Stomach smooth muscle (tissue), 2 donors: ENCODE results near the gene DOCK3.
"Not testable (repeated sequence)": the region's sequence is repeated elsewhere in the genome, so short reads cannot be mapped to it uniquely, and the experiment has no call there.

ENCODE experiments used
- H3K27ac ChIP-seq: one replicate; pipeline ENCODE4 v1.7.0; 2013; ENCODE audit warnings: mild to moderate bottlenecking, low read length, inconsistent platforms
- H3K27me3 ChIP-seq, 2 donors: one replicate each; pipeline ENCODE4 v1.7.0; 2013; ENCODE audit warnings: low read length in 2 of 2; ENCODE audit not compliant: insufficient read depth in 2 of 2, control insufficient read depth in 1 of 2
- H3K36me3 ChIP-seq, 2 donors: one replicate each; pipeline ENCODE4 v1.7.0; 2013; ENCODE audit warnings: low read length in 2 of 2; ENCODE audit not compliant: control insufficient read depth in 2 of 2, insufficient read depth in 2 of 2
- H3K4me1 ChIP-seq: one replicate; pipeline ENCODE4 v1.7.0; 2013; ENCODE audit warnings: low read length; ENCODE audit not compliant: control insufficient read depth, insufficient read depth
- H3K4me3 ChIP-seq, 2 donors: one replicate each; pipeline ENCODE4 v1.7.0; 2013; ENCODE audit warnings: low read length in 2 of 2
- H3K9ac ChIP-seq, 2 donors: one replicate each; pipeline ENCODE4 v1.7.0; 2013; ENCODE audit warnings: low read length in 2 of 2, mild to moderate bottlenecking in 1 of 2
- H3K9me3 ChIP-seq, 2 donors: one replicate each; pipeline ENCODE4 v1.7.0; 2013; ENCODE audit warnings: low read length in 2 of 2; ENCODE audit not compliant: control insufficient read depth in 2 of 2
- donor health status: healthy.
- donor health status: Pancreatic carcinoma.

DOCK3 gene

DNA sequence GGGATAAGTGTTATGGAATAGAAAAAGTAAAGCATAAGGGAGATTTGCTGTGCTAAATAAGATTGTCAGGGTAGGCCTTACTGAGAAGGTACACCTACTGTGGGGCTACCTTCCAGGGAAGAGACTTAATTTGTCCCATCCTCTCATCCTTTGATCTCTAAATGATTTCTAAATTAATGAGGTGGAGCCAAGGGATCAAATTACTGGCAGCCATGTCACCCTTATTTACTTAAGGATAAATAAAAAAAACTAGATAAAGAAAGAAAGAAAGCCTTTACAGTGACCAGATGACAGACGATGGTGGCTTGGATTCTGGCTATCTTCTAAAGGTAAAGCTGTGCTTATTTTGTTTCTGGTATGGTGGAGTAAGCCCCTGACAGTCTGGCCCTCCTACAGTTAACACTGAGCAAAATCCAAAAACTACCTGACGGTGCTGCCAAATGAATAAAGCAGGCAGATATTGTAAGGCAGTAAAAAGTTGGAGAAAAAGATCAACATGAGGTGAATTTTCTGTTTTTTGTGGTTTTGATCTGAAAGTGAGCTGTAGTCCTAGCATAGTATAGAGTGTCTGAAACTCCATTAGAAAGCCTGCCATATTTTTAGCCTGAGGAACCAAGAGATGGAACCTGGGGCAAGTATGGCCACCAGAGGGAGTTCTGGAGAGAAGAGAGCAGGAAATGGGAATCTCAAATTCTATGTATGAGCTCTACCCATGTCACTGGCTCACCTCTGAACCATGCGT lies 425.2 kb downstream of the DOCK3 start:
- no peaks in the 10 kb centered on the region for H3K9me3 ChIP-seq

DNA sequence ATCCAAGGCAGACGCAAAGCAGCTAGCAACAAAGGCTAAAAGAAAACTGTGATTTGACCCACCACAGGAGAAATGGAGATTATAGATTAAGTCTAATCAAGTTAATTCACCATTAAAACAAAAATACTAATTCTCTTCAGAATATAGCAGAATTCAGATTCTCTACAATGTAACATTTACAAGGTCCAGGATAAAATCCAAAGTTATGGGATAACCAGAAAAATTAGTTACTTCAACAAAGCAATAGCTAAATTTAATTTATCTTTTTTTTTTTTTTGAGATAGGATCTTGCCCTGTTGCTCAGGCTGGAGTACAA lies 425.8 kb downstream of the DOCK3 start:
- Histone ChIP-seq H3K4me3 (no peak overlapping the region), H3K9ac (no peak overlapping the region), H3K9me3 (no peaks in the 10 kb centered on the region), H3K36me3 (no peaks in the 10 kb centered on the region), H3K27ac (no peak overlapping the region), H3K4me1 (no peaks in the 10 kb centered on the region), H3K27me3 (no peaks in the 10 kb centered on the region)

More for the DNA sequence above, 425.2 kb downstream of the DOCK3 start:
- no peak overlapping the region for H3K4me3 ChIP-seq
- H3K9ac ChIP-seq: no peak overlapping the region
- H3K27me3 ChIP-seq: no peaks in the 10 kb centered on the region
- H3K4me1 ChIP-seq: no peaks in the 10 kb centered on the region
- H3K27ac ChIP-seq: no peak overlapping the region
- no peaks in the 10 kb centered on the region for H3K36me3 ChIP-seq

DNA sequence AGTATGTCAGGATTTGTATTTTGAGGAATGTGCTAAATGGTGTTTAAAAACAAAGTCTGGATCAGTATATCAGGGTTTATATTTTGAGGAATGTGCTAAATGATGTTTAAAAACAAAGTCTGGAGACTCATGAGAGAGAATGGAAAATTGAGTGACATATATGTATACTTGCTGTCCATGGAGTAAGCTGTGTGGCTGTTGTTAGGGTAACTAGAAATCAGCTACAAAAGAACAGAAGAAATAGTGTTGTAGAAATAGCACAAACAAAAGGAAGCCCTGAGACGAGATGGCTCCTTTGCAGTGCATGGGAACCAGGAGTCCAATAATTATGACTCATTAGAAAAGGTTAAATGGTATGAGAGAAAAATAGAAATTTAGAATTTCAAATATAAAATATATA lies 427.7 kb downstream of the DOCK3 start:
- Histone ChIP-seq H3K27me3 (no peaks in the 10 kb centered on the region), H3K9me3 (no peaks in the 10 kb centered on the region), H3K4me3 (no peak overlapping the region), H3K9ac (no peak overlapping the region), H3K4me1 (no peaks in the 10 kb centered on the region), H3K27ac (no peak overlapping the region), H3K36me3 (no peaks in the 10 kb centered on the region)

DNA sequence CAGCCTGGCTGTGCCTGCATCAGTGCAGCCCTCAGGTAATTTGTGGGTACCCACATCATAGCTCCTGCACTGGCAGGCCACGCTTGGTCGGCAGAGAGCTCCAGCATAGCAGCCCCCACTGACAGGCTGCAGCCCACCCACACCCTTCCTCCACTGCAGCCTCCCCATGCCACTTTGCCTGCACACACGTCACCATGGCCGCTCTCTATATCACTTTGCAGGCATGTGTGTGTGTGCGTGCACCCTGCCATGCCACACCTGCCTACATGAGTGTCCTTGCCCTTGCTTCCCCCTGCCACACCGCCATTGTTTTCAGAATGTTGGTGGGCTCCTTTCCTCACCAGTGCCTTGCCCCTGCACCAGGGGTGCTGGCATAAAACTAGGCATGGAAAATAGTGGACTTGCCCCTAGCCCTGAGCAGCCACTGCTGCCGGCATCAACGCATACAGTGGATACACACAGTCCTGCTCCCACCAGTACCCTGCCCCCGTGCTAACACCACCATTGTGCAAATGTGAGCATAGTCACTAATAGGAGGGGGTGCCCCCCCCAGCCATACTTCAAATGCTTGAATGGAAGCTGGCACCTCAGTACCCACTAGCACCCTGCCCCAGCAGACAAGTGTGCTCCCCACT lies 431.6 kb downstream of the DOCK3 start:
- Histone ChIP-seq H3K4me3 (no peak overlapping the region), H3K4me1 (no peaks in the 10 kb centered on the region), H3K36me3 (no peaks in the 10 kb centered on the region), H3K9me3 (no peaks in the 10 kb centered on the region), H3K9ac (no peak overlapping the region), H3K27me3 (no peaks in the 10 kb centered on the region), H3K27ac (no peak overlapping the region)

DNA sequence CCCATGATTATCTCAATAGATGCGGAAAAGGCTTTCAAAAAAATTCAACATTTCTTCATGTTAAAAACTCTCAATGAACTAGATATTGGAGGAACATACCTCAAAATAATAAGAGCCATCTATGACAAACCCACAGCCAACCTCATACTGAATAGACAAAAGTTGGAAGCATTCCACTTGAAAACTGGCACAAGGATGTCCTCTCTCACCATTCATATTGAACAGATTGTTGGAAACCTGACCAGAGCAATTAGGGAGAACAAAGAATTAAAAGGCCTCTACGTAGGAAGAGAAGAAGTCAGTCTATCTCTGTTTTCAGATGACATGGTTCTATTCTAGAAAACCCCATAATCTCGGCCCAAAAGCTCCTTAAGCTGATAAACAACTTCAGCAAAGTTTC lies 435.9 kb downstream of the DOCK3 start:
- Histone ChIP-seq H3K27ac (no peak overlapping the region), H3K9me3 (no peaks in the 10 kb centered on the region), H3K4me3 (no peak overlapping the region), H3K9ac (no peak overlapping the region), H3K4me1 (no peaks in the 10 kb centered on the region), H3K36me3 (no peaks in the 10 kb centered on the region), H3K27me3 (no peaks in the 10 kb centered on the region)

DNA sequence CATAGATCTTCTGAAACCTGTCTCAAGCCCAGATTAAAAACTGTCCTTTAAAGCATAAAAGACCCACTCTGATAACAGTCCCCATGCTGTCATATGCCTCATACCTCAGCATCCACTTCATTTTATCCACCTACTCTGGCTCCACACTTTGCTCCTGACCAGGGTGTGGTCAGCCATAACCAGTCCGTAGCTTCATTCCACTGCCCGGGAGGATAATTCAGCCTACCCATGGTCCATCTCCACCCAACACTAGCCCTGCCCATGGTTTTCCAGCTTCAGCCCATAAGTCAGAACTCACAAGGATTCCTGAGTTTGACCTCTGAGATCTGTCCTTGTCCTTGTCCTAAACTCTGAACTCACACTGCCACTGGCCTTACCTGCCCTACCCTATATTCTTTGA lies 448.2 kb downstream of the DOCK3 start:
- no peak overlapping the region for H3K27ac ChIP-seq
- no peak overlapping the region for H3K9ac ChIP-seq
- H3K27me3 ChIP-seq: no peaks in the 10 kb centered on the region
- H3K4me1 ChIP-seq: no peaks in the 10 kb centered on the region
- H3K9me3 ChIP-seq: no peaks in the 10 kb centered on the region
- no peak overlapping the region for H3K4me3 ChIP-seq
- H3K36me3 ChIP-seq: no peaks in the 10 kb centered on the region

DNA sequence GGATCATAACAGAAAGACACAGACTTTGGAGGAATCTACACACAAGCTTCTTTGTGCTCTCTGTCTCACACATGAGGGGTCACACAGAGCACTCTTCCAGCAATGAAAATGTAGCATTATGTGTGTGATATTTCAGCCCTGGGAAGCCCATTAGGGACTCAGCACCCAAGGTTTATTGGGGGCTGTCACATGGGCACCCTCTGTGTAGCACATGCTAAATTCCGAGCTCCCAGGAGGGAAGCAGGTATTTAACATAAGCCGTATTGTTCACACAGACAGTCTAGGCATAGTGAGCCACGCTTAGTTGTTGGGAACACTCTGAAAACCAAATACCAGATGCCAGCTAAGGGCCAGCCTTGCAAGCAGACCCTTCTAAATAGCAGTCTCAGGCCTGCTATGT lies 448.8 kb downstream of the DOCK3 start:
- H3K4me1 ChIP-seq: no peaks in the 10 kb centered on the region
- no peak overlapping the region for H3K9ac ChIP-seq
- H3K9me3 ChIP-seq: no peaks in the 10 kb centered on the region
- no peak overlapping the region for H3K4me3 ChIP-seq
- no peak overlapping the region for H3K27ac ChIP-seq
- H3K27me3 ChIP-seq: no peaks in the 10 kb centered on the region
- no peaks in the 10 kb centered on the region for H3K36me3 ChIP-seq

DNA sequence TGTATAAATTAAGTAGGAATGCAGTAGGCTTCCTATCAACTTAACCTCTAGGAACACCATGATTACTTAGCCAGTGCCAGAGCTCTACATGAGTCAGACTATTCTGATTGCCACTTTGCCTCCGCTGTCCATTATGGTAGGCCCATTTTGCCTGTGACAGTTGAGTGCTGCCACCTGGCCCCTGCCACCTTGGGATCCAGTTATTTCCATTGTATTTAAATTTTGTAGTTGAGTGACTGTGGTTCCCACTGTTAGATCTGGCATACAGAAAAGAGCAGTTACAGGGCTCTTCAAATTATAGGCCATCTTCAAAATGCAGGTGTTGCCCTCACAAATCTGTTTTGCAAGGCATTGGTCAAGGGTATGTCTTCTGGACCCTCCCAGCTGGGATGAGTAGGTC lies 456.9 kb downstream of the DOCK3 start:
- H3K4me1 ChIP-seq, H3K4me3 ChIP-seq, H3K27ac ChIP-seq, H3K36me3 ChIP-seq, H3K27me3 ChIP-seq, H3K9ac ChIP-seq: not testable (repeated sequence)
- peaks cover 5 to 16% of the 10 kb centered on the region in 2 donors for H3K9me3 ChIP-seq

DNA sequence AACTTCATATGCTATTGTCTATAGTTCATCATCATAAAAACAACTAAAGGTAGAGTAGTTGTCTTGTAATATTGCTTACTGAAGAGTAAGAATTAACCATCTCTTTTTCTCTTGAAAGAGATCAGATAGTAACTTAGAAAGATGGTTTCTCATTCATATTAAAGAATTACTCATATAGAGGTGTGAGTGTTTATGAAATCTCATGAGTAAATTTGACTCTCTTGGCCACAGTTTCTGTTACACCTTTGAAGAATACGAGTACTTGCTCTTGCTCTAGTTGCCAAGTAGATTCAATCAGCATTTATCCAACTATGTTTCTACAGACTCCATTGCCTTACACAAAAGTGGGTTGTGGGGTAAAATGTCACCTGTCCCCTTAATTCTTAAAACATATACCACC lies 463.0 kb downstream of the DOCK3 start:
- Histone ChIP-seq H3K9me3 (peaks cover 0 to 2% of the 10 kb centered on the region in 2 donors), H3K4me1 (no peaks in the 10 kb centered on the region), H3K36me3 (no peaks in the 10 kb centered on the region), H3K27me3 (no peaks in the 10 kb centered on the region), H3K9ac (no peak overlapping the region), H3K4me3 (no peak overlapping the region), H3K27ac (no peak overlapping the region)

DNA sequence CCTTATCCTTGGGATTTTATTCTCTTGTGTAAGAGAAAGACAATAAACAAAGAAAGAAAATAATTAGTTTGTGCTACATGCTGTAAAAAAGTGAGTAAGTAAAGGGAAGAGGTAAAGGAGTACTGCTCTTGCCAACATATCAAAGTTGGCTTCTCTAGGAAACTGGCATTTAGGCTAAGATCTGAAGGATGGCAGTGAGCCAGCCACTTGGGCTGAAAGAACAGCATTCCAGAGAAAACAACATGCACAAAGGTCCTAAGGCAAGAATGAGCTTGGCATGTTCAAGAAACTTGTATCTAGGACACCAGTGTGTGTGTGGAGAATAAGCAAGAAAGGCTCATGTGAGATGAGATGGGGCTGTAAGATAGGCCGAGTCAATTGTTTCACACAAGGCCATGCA lies 464.9 kb downstream of the DOCK3 start:
- Histone ChIP-seq H3K9me3 (no peaks in the 10 kb centered on the region), H3K4me1 (no peaks in the 10 kb centered on the region), H3K27ac (no peak overlapping the region), H3K4me3 (no peak overlapping the region), H3K9ac (no peak overlapping the region), H3K27me3 (no peaks in the 10 kb centered on the region), H3K36me3 (no peaks in the 10 kb centered on the region)

DNA sequence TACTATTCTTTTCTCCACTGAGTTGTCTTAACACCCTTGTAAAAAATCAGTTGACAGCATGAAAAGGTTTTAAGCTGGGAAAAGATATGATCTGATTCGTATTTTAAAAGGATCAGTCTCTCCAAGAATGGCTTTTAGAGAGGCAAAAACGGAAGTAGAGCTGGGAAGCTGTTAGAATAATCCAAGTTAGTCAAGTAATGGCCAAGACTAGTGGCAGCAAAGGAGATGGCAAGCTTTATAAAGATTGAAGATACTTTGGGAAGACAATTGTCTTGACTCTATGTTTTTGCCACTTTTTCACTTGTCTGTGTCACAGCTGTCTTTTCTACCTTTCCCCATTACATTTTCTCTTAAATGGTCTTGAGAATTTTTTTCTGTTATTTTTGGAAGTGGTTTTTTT lies 466.8 kb downstream of the DOCK3 start:
- no peaks in the 10 kb centered on the region for H3K9me3 ChIP-seq
- H3K36me3 ChIP-seq: no peaks in the 10 kb centered on the region
- H3K27ac ChIP-seq: no peak overlapping the region
- no peak overlapping the region for H3K4me3 ChIP-seq
- no peaks in the 10 kb centered on the region for H3K27me3 ChIP-seq
- no peaks in the 10 kb centered on the region for H3K4me1 ChIP-seq
- no peak overlapping the region for H3K9ac ChIP-seq
